Thyroid gland (tissue), 4 donors: ENCODE measurements around the gene NRDE2.

Experiments
- POLR2A ChIP-seq, 2 donors: fragments of 450-650 bp; IDR thresholded peaks; one replicate each; pipeline ENCODE4 v1.6.1; 2017; ENCODE audit warnings: antibody characterized with exemption in 2 of 2, mild to moderate bottlenecking in 2 of 2, moderate library complexity in 1 of 2
- TF ChIP-seq, protein P1 (sequence below), 6 experiments: fragments of 200-600 bp in 3 of 6; fragments of 450-650 bp in 3 of 6; sonication (generic) in 3 of 6; IDR thresholded peaks; one replicate each; pipeline ENCODE4 v1.5.1; 2016 to 2019; ENCODE audit warnings: antibody characterized with exemption in 6 of 6, mild to moderate bottlenecking in 2 of 6, inconsistent platforms in 1 of 6, moderate library complexity in 1 of 6

DNA sequence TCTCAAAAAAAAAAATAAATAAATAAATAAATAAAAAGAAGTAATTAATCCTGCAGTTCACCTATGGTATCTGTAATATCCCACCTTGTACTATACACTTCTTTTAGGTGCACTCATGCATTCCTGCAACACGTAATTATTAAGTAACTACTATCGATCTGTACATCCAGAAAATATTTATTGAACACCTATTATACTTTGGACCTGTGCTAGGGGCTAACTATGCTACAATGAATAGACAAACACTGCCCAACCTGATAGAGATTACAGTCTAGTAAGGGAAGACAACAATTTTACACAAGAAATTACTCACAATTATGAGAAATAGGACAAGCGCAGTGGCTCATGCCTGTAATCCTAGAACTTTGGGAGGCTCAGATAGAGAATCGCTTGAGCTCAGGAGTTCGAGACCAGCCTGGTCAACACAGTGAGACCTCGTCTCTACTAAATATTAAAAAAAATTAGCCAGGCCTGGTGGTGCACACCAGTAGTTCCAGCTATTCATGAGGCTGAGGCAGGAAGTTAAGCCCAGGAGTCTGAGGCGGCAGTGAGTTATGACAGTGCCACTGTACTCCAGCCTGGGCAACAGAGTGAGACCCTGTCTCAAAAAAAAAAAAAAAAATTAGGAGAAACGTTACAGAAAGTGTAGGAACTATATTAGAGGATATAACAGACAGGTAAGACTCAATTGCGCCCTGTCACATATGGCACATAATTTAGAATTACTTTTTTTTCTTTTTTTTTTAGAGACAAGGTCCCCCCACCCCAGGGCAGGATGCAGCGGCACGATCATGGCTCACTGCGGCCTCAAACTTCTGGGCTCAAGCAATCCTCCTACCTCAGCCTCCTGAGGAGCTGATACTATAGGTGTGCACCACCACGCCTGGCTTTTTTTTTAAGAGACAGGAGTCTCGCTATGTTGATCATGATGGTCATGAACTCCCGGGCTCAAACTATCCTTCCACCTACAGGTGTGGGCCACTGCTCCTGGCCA, 1.2 kb downstream of the NRDE2 start:
- no peak for TF ChIP-seq POLR2A (IDR thresholded peaks at IDR 0.05)
- TF ChIP-seq, protein P1, sequence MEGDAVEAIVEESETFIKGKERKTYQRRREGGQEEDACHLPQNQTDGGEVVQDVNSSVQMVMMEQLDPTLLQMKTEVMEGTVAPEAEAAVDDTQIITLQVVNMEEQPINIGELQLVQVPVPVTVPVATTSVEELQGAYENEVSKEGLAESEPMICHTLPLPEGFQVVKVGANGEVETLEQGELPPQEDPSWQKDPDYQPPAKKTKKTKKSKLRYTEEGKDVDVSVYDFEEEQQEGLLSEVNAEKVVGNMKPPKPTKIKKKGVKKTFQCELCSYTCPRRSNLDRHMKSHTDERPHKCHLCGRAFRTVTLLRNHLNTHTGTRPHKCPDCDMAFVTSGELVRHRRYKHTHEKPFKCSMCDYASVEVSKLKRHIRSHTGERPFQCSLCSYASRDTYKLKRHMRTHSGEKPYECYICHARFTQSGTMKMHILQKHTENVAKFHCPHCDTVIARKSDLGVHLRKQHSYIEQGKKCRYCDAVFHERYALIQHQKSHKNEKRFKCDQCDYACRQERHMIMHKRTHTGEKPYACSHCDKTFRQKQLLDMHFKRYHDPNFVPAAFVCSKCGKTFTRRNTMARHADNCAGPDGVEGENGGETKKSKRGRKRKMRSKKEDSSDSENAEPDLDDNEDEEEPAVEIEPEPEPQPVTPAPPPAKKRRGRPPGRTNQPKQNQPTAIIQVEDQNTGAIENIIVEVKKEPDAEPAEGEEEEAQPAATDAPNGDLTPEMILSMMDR (IDR thresholded peaks at IDR 0.05): no peak
